ENCODE measurements around the gene CABLES1.

DNA sequence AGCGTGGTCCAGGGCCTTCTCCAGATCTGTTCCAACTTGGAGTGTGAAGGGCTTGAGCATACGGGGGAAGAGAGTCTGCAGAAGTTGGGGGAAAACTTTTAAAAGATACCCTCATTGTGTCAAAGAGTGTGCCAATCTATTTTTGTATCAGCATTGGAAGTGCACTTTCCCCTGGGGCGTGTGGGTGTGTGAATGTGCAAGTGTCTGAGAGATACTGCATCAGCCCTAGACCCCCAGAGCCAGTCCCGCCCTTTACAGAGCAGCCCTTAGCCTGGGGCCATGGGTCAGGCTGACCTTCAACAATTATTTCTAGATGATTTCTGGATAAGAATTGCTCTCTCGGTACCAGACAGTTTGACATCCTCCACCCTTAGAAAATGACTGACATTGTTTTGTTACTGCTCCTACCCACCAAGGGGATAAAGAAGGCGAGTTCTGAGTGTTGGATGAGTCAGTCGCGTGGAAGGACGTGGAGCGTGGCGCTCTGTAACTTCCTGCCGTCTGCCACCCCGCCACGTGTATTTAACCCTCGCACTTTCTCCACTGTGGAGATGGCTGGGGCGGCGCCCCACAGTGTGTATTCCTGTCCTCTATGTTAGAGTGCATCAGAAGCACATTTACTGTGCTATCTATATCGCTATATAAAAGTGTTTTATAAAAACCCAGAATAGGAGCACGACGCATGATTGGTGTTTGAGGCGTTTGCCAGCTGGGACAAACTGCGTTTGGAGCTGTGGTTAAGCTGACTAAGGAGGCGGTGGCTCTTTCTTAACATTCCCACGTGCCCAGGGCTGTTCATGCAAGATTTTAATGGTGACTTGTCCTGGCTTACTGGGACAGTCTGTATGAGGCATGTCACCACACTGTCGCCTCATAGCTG is 122.6 kb downstream of the CABLES1 start:
- TF ChIP-seq, protein P1, sequence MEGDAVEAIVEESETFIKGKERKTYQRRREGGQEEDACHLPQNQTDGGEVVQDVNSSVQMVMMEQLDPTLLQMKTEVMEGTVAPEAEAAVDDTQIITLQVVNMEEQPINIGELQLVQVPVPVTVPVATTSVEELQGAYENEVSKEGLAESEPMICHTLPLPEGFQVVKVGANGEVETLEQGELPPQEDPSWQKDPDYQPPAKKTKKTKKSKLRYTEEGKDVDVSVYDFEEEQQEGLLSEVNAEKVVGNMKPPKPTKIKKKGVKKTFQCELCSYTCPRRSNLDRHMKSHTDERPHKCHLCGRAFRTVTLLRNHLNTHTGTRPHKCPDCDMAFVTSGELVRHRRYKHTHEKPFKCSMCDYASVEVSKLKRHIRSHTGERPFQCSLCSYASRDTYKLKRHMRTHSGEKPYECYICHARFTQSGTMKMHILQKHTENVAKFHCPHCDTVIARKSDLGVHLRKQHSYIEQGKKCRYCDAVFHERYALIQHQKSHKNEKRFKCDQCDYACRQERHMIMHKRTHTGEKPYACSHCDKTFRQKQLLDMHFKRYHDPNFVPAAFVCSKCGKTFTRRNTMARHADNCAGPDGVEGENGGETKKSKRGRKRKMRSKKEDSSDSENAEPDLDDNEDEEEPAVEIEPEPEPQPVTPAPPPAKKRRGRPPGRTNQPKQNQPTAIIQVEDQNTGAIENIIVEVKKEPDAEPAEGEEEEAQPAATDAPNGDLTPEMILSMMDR (IDR thresholded peaks at IDR 0.05), result no peak
- no peak for TF ChIP-seq POLR2A (IDR thresholded peaks at IDR 0.05)
